DND-41 (cell line): ENCODE data around the gene FBXO15.

ENCODE experiments used
- EZH2 ChIP-seq: IDR thresholded peaks from 3 replicates; pipeline ENCODE4 v1.6.1; 2012; ENCODE audit warnings: borderline replicate concordance, low read depth, mild to moderate bottlenecking, moderate library complexity, low read length, inconsistent platforms; ENCODE audit not compliant: severe bottlenecking
- TF ChIP-seq, protein P1 (sequence below): IDR thresholded peaks from 2 replicates; pipeline ENCODE4 v1.5.1; 2012; ENCODE audit warnings: borderline replicate concordance, low read length, moderate library complexity, mild to moderate bottlenecking; ENCODE audit not compliant: poor library complexity, severe bottlenecking; ENCODE audit errors: extremely low read depth

DNA sequence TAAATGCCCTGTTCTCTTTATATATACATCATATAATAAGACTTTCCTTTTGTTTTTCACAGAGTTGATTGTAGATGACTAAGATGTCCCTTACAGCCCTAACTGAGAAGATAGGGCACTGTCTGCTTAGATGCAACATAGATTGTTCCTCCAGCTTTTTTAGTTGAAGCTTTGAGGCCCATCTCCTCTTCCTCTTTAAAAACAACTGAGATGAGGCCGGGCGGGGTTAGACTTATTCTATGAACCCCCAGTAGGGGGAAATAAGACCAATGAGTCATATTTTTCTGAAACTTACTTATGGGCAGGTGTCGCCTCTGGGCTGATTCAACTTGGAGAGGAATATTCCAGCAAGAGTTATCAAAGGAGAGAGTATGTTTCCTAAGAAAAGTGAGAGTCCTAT lies 84.6 kb downstream of the FBXO15 start:
- TF ChIP-seq, protein P1, sequence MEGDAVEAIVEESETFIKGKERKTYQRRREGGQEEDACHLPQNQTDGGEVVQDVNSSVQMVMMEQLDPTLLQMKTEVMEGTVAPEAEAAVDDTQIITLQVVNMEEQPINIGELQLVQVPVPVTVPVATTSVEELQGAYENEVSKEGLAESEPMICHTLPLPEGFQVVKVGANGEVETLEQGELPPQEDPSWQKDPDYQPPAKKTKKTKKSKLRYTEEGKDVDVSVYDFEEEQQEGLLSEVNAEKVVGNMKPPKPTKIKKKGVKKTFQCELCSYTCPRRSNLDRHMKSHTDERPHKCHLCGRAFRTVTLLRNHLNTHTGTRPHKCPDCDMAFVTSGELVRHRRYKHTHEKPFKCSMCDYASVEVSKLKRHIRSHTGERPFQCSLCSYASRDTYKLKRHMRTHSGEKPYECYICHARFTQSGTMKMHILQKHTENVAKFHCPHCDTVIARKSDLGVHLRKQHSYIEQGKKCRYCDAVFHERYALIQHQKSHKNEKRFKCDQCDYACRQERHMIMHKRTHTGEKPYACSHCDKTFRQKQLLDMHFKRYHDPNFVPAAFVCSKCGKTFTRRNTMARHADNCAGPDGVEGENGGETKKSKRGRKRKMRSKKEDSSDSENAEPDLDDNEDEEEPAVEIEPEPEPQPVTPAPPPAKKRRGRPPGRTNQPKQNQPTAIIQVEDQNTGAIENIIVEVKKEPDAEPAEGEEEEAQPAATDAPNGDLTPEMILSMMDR: no peak
- no peak for TF ChIP-seq EZH2
